IPS-20b (cell line): ENCODE data around the gene MGLL.

Source experiments
- H3K27ac ChIP-seq: one replicate; pipeline ENCODE4 v1.5.1; 2013; ENCODE audit warnings: low read length
- H3K27me3 ChIP-seq: 2 replicates; pipeline ENCODE4 v1.6.1; 2013; ENCODE audit warnings: mild to moderate bottlenecking, low read length, inconsistent platforms; ENCODE audit not compliant: insufficient read depth
- H3K36me3 ChIP-seq: 2 replicates; pipeline ENCODE4 v1.6.1; 2013; ENCODE audit warnings: low read depth, mild to moderate bottlenecking, inconsistent platforms, low read length, moderate library complexity; ENCODE audit not compliant: insufficient read depth
- H3K4me1 ChIP-seq: 2 replicates; pipeline ENCODE4 v1.6.1; 2013; ENCODE audit warnings: mild to moderate bottlenecking, control low read depth, inconsistent platforms, low read length, moderate library complexity; ENCODE audit not compliant: insufficient read depth
- H3K4me3 ChIP-seq: 2 replicates; pipeline ENCODE4 v1.5.1; 2013; ENCODE audit warnings: mild to moderate bottlenecking, low read length, inconsistent platforms
- H3K9ac ChIP-seq: 2 replicates; pipeline ENCODE4 v1.6.1; 2013; ENCODE audit warnings: low read depth, mild to moderate bottlenecking, inconsistent platforms, low read length, moderate library complexity
- H3K9me3 ChIP-seq: 2 replicates; pipeline ENCODE4 v1.6.1; 2013; ENCODE audit warnings: mild to moderate bottlenecking, low read depth, low read length, inconsistent platforms; ENCODE audit not compliant: insufficient read depth

Gene MGLL

DNA sequence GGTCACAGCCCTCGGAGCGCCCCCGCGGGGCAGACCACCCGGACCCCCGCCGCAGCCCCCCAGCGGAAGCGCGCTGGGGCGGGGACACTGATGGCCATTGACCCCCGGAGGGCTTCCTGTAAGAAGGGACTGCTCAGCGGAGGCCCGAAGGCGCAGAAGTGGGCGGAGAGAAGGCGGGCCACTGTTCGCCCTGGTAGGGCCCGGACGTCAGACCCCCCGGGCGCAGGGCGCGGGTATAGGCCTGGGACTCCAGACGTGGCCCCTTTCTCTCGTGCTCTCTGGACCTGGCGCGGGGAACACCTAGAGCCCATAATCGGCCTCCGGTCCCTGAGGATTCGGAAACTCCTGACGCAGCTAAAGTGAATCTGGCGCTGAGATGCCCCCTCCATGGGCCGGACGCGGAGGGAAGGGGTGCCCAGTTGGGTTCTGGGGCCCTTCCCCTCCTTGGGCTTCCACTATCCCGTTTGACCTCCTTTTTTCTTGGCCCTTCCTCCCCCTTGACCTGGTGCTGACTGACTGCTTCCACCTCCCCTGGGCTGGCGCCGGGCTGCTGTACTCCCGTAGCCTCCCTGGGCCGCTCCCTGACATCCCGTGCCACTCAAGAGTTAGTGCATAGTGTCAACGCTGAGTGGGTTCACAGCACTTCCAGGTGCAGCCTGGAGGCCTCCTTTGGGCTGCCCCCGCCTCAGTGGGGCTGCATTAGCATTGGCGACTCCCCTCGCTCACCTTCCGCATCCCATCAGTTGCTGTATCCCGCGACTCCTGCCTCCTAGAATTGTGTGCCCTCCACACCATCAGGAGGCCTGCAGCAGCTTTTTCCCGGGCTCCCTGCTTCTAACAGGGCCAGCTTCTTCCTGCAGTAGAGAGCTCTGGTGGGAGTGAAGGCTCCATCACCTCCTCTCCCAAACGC is 148.9 kb downstream of the MGLL start:
- Histone ChIP-seq H3K9ac (peak overlapping the region; percentile 45; the same call in 1 of the 2 replicates), H3K4me3 (peak overlapping the region; percentile 76), H3K4me1 (no peaks in the 10 kb centered on the region), H3K9me3 (no peaks in the 10 kb centered on the region), H3K27me3 (peaks cover 27% of the 10 kb centered on the region), H3K27ac (no peak overlapping the region), H3K36me3 (no peaks in the 10 kb centered on the region)

DNA sequence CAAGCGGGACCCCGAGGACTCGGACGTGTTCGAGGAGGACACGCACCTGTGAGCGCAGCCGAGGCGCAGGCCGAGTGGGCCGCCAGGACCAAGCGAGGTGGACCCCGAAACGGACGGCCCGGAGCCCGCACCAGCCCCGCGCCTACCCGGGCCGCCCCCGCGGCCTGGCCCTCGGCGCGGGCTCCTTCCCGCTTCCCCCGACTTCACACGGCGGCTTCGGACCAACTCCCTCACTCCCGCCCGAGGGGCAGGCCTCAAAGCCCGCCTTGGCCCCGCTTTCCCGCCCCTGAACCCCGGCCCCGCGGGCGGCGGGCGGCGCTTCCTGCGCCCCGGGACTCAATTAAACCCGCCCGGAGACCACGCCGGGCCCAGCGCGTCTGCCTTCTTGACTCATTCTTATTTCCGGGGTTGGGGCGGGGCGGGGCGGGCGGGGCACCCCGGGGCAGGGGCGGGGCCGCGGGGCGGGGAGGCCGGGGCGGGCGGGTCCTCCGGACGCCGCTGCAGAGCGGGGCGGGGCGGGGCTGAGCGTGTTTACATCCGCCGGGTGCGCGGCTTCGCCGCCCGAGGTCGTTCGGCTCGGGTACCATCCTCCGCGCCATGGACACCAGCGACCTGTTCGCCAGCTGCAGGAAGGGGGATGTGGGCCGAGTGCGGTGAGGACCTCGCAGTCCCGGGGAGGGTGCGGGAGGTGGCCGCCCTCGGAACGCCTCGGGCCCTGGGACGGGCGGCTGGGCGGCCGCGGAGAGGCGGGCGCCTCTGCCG is 149.7 kb downstream of the MGLL start, which contains the start of gene ABTB1:
ABTB1 (plus strand) TSS at position 524 of the 762 bp plus-strand sequence; CDS start at position 598, 74 bp downstream.
- Histone ChIP-seq H3K27me3 (peaks cover 27% of the 10 kb centered on the region), H3K4me3 (peak within 1 kb of the TSS; percentile 76), H3K9ac (peak within 1 kb of the TSS; percentile 69; the same call in 1 of the 2 replicates), H3K27ac (no peak within 1 kb of the TSS), H3K4me1 (no peaks in the 10 kb centered on the region), H3K9me3 (no peaks in the 10 kb centered on the region), H3K36me3 (no peaks in the 10 kb centered on the region)

DNA sequence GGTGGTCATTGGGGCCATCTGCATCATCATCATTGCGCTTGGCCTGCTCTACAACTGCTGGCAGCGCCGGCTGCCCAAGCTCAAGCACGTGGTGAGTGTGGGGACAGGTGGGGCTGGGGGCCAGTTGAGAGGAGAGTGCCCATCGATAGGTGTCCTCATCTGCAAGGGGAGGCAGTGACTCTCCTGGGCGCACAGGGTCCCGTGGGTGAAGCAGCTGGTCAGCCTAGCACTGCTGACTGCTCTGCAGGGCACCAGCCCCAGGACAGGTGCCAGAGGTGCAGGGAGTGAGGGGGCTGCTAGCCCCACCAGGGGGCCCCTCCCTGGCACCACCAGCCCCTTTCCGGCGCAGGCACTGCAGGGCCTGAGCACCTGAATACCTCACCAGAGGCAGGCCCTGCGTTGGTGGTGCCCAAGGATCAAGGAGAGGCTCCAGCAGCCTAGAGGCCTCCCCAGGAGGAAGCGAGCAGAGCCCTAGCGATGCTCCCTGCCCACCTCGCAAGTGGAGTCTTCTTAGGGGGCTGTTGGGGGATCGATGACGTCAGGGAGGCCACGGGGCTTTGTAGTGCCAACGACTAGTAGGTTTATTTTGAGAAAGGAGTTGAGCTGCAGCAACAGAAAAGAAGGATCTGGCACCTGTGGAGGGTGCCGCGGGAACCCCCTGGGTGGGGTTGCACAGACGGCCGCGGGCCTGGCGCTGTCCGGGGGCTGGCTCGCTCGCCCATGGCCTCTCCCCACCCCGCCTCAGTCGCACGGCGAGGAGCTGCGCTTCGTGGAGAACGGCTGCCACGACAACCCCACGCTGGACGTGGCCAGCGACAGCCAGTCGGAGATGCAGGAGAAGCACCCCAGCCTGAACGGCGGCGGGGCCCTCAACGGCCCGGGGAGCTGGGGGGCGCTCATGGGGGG is 150.5 kb downstream of the MGLL start:
- peaks cover 27% of the 10 kb centered on the region for H3K27me3 ChIP-seq
- no peak overlapping the region for H3K27ac ChIP-seq
- peak overlapping the region; percentile 64; the same call in 1 of the 2 replicates for H3K4me3 ChIP-seq
- 0 out of 2 replicates have a peak, but pooled peaks cover 2% of the 10 kb centered on the region for H3K36me3 ChIP-seq
- peak overlapping the region; percentile 69; the same call in 1 of the 2 replicates for H3K9ac ChIP-seq
- H3K9me3 ChIP-seq, result no peaks in the 10 kb centered on the region
- no peaks in the 10 kb centered on the region for H3K4me1 ChIP-seq

DNA sequence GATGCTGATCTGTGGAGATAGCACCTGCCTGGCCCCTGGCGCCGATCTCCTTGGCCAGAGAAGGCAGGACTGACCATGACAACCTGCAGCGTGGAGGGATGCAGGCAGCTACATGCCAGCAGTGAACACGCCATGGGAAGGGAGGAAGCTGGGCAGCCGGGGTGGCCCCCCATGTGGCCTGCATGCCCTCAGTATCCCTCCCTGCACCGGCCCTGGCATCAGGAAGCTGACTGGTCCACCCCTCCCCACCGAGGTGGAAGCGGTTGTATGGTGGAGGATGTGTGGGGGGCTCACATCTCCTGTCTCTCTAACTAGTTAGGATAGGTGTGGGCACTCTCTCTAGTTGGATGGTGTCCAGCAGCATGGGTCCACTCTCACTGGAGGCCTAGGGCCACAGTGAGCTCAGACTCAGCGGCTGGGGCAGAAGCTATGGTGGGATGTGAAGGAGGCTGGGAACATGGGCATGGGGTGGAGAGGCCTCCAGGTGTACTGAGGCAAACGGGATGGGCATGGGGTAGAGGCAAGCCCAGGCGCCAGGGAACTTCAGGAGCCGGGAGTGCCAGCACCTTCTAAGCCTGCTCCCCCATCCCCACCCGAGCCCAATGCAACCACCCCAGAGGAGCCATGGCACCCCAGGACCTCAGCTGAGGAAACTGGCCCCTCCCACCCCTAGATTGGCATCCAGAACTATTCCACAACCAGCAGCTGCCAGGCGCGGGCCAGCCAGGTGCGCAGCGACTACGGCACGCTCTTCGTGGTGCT is 151.4 kb downstream of the MGLL start:
- no peak overlapping the region for H3K4me3 ChIP-seq
- H3K27ac ChIP-seq, result no peak overlapping the region
- no peaks in the 10 kb centered on the region for H3K4me1 ChIP-seq
- 0 out of 2 replicates have a peak, but pooled peaks cover 8% of the 10 kb centered on the region for H3K36me3 ChIP-seq
- H3K9me3 ChIP-seq, result no peaks in the 10 kb centered on the region
- no peak overlapping the region for H3K9ac ChIP-seq
- H3K27me3 ChIP-seq, result peaks cover 27% of the 10 kb centered on the region

DNA sequence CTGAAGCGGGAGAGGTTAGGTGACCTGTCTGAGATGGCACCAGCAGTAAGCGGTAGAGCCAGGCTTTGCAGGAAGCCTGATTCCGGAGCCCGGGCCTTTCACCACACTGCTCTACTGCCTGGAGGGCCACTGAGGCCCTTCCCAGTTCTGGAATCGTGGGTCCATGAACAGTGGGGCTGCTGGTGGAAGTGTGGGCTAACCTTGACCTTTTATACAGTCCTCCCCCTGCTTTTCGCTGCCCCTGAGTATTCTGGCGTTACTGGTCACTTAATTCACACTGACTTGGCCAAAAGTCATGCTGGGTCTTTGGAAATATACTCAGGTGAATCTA is 152.1 kb downstream of the MGLL start:
- H3K4me1 ChIP-seq, result no peaks in the 10 kb centered on the region
- no peaks in the 10 kb centered on the region for H3K9me3 ChIP-seq
- peaks cover 27% of the 10 kb centered on the region for H3K27me3 ChIP-seq
- H3K9ac ChIP-seq, result no peak overlapping the region
- H3K27ac ChIP-seq, result no peak overlapping the region
- H3K4me3 ChIP-seq, result no peak overlapping the region
- H3K36me3 ChIP-seq, result 0 out of 2 replicates have a peak, but pooled peaks cover 10% of the 10 kb centered on the region

DNA sequence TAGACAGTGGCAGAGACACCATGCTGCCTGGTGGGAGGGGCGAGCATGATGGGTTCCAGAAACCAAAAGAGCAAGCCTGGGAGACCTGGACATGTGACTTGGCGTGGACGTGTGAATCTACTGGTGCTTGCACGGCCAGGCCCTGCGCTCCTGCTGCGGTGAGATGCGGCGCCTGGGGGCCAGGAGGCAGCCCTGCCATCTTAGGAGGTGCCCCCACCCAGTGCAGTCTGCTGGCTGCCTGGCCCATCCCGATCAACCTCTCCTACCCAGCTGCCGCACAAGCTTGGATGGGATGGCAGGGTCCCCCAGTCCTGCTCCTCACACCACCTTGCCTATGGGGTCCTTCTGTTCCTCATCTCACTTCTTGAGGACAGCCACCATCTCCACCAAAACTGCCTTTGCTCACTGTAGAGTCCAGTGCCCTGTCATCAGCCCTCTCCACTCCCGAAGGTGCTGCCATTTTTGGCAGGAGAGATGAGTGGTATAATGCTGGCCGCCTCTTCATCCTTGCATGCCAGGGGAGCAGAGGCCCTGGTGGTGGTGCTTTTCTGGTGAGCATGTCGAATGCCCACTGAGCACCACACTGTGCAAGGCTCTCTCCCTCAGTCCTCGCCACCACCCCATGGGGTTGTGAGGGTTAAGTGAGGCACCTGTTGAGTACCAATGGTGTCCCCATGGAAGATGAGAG is 152.6 kb downstream of the MGLL start:
- Histone ChIP-seq H3K36me3 (0 out of 2 replicates have a peak, but pooled peaks cover 10% of the 10 kb centered on the region), H3K9ac (no peak overlapping the region), H3K4me3 (no peak overlapping the region), H3K27me3 (peaks cover 23% of the 10 kb centered on the region), H3K4me1 (no peaks in the 10 kb centered on the region), H3K27ac (no peak overlapping the region), H3K9me3 (no peaks in the 10 kb centered on the region)

DNA sequence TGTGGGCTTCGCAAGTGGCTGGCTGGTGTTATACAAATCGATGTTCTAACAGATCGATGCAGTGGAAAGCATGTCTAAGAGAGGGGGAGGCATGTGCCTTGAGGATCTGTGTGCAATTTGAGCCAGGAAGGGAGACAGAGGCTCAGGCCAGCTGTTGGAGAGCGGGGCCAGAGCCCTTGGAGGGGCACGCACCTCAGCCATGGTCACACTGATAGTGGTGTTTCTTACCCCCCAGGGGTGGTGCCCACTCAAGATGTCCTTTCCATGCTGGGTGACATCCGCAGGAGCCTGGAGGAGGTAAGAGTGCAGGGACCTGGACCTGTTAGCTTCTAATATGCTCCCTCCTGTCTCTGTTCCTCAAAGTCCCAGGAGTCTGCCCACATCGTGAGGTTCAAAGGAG is 153.4 kb downstream of the MGLL start:
- Histone ChIP-seq H3K36me3 (peaks cover 15% of the 10 kb centered on the region; the same call in 1 of the 2 replicates), H3K27me3 (peaks cover 15% of the 10 kb centered on the region), H3K4me1 (no peaks in the 10 kb centered on the region), H3K4me3 (no peak overlapping the region), H3K9ac (no peak overlapping the region), H3K9me3 (no peaks in the 10 kb centered on the region), H3K27ac (no peak overlapping the region)

DNA sequence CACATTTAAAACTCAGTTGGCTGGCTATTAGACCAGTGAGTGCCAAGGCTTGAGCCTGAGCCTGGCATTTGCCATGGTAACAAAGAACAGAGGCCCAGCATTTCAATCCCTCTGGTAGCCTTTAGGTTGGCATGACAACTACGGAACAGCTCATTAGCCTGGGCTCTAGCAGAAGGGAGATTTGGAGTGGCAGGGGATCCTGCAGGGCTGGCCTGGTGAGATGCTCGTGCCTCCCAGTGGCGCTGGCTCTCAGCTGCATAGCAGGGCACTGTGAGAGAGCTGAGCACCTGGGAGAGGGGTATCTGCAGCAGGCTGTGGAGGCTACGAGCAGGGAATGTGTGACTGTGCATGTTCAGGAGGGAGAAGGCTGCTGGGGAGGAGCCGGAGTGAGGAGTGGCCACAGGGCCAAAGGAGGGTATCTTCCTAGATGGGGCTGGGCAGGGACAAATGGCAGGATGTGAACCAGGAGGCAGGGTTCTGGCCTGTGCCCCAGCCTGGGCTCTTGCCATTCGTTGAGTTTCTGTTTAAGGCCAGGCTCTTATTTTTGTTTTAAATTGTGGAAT is 155.1 kb downstream of the MGLL start:
- H3K36me3 ChIP-seq, result peaks cover 28% of the 10 kb centered on the region; the same call in 1 of the 2 replicates
- no peaks in the 10 kb centered on the region for H3K4me1 ChIP-seq
- H3K27ac ChIP-seq, result no peak overlapping the region
- H3K4me3 ChIP-seq, result no peak overlapping the region
- 0 out of 2 replicates have a peak, but pooled peaks cover 7% of the 10 kb centered on the region for H3K27me3 ChIP-seq
- no peak overlapping the region for H3K9ac ChIP-seq
- H3K9me3 ChIP-seq, result no peaks in the 10 kb centered on the region

DNA sequence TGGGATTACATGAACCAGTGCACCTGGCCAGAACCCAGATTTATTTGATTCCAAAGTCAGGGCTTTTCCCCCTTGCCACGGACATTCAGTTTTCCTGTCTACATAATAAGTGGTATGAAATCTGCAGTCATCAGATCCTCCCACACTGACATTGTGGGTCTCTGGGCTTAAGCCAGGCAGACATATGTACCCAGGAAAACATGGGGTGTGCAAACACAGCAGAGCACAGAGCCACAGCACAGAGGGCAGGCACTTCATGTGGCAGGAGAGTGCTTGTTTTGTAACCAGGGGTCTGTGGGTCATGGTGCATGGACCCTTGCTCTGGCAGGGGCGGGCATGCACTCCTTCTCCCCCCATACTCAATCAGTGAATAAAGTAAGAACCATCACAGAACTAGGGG is 155.6 kb downstream of the MGLL start:
- Histone ChIP-seq H3K36me3 (peaks cover 28% of the 10 kb centered on the region; the same call in 1 of the 2 replicates), H3K9me3 (no peaks in the 10 kb centered on the region), H3K4me3 (no peak overlapping the region), H3K27ac (no peak overlapping the region), H3K27me3 (0 out of 2 replicates have a peak, but pooled peaks cover 2% of the 10 kb centered on the region), H3K4me1 (no peaks in the 10 kb centered on the region), H3K9ac (no peak overlapping the region)

DNA sequence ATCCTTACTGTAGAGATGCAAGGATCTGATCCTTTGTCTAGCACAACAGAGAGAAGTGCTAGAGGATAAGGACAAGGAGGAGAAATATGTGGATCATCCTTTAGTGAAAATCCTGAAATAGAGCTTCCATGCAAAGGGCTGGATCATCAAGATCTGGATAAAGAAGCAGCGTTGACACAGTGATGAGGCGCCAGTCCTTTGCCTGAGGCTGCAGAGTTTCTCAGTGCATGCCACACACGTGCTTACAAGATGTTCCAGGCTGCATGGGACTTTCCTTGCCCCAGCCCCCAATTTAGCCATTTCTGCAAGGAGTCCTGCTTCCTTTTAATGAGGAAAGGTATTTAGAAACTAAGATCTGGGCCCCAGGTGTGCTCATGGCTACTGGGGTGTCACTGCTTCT is 156.7 kb downstream of the MGLL start:
- no peak overlapping the region for H3K4me3 ChIP-seq

More for the DNA sequence above, 156.7 kb downstream of the MGLL start:
- Histone ChIP-seq H3K27ac (no peak overlapping the region), H3K36me3 (peaks cover 34% of the 10 kb centered on the region), H3K4me1 (no peaks in the 10 kb centered on the region), H3K9me3 (no peaks in the 10 kb centered on the region), H3K27me3 (no peaks in the 10 kb centered on the region), H3K9ac (no peak overlapping the region)
